H1 (cell line): Measurements from ENCODE around the gene SYCE1L. TPM values are rescaled to one million over a fixed set of nuclear protein-coding genes. Genes with fewer than 3 reads are reported as not detected.

Experiments used
- CTCF ChIA-PET: fragments of 300-600 bp; sonication (Branson Sonifier 250); formaldehyde crosslinking; loops from one replicate; lab custom pipeline; 2021; ENCODE audit not compliant: partially characterized antibody; lab: Charles Lee
- POLR2A ChIA-PET: fragments of 300-600 bp; sonication (Branson Sonifier 250); formaldehyde crosslinking; loops from one replicate; lab custom pipeline; 2021; ENCODE audit warnings: inconsistent platforms; ENCODE audit not compliant: partially characterized antibody; lab: Charles Lee
- DNase-seq, 2 experiments: peaks; one replicate each; pipeline versions ENCODE4 v3.0.0 to v3.0.0-alpha.2; 2010 to 2022; ENCODE audit warnings: low spot score in 2 of 2, low read depth in 1 of 2, mixed read lengths in 1 of 2
- FAIRE-seq: peaks from 2 replicates; lab custom pipeline; 2011; peaks lifted over from hg19 to GRCh38; lab: Jason Lieb, UNC
- H2AFZ ChIP-seq: 2 replicates; pipeline ENCODE4 v1.8.1; 2012; ENCODE audit warnings: low read length, inconsistent platforms
- H2AK5ac ChIP-seq: 2 replicates; pipeline ENCODE4 v1.6.1; 2013; ENCODE audit warnings: low read depth, low read length
- H2BK120ac ChIP-seq: replicated peaks from 2 replicates; pipeline ENCODE3; 2013; ENCODE audit warnings: low read depth, low read length, inconsistent platforms
- H2BK12ac ChIP-seq: 2 replicates; pipeline ENCODE4 v1.6.1; 2013; ENCODE audit warnings: low read depth, low read length
- H2BK15ac ChIP-seq: 2 replicates; pipeline ENCODE4 v1.6.1; 2013; ENCODE audit warnings: low read length
- H2BK20ac ChIP-seq: 2 replicates; pipeline ENCODE4 v1.6.1; 2013; ENCODE audit warnings: low read length
- H2BK5ac ChIP-seq: 2 replicates; pipeline ENCODE4 v1.6.1; 2013; ENCODE audit warnings: low read depth, low read length
- H3K14ac ChIP-seq: 2 replicates; pipeline ENCODE4 v1.6.1; 2013; ENCODE audit warnings: inconsistent platforms; ENCODE audit not compliant: insufficient read length
- H3K18ac ChIP-seq: 2 replicates; pipeline ENCODE4 v1.6.1; 2013; ENCODE audit warnings: low read length; ENCODE audit errors: extremely low read depth
- H3K23ac ChIP-seq: 2 replicates; pipeline ENCODE4 v1.6.1; 2013; ENCODE audit warnings: inconsistent platforms; ENCODE audit not compliant: insufficient read length
- H3K23me2 ChIP-seq: 2 replicates; pipeline ENCODE4 v1.6.1; 2013; ENCODE audit warnings: low read depth, low read length
- H3K27ac ChIP-seq: 2 replicates; pipeline ENCODE4 v1.6.1; 2011; ENCODE audit warnings: low read depth, low read length, inconsistent platforms
- H3K27me3 ChIP-seq, 4 experiments: replicated peaks in 1 of 4; 1 replicate in 1 of 4; 2 replicates in 3 of 4; pipeline versions ENCODE4 v1.6.1 to v1.8.1; 2011 to 2013; ENCODE audit warnings: low read length in 3 of 4, mild to moderate bottlenecking in 3 of 4, inconsistent platforms in 2 of 4, mixed read lengths in 2 of 4, moderate library complexity in 1 of 4; ENCODE audit not compliant: control insufficient read depth in 3 of 4, insufficient read depth in 3 of 4; ENCODE audit errors: extremely low read depth in 1 of 4
- H3K36me3 ChIP-seq, 4 experiments: 2 replicates each; pipeline versions ENCODE4 v1.6.1 to v1.8.1; 2011 to 2013; ENCODE audit warnings: mild to moderate bottlenecking in 4 of 4, low read length in 3 of 4, moderate library complexity in 2 of 4, control low read depth in 1 of 4, inconsistent platforms in 1 of 4; ENCODE audit not compliant: insufficient read depth in 4 of 4, control insufficient read depth in 2 of 4
- H3K4ac ChIP-seq: replicated peaks from 2 replicates; pipeline ENCODE3; 2013; ENCODE audit warnings: low read length, low read depth, mixed read lengths, inconsistent platforms; ENCODE audit not compliant: insufficient read length
- H3K4me1 ChIP-seq, 4 experiments: replicated peaks in 1 of 4; 1 replicate in 1 of 4; 2 replicates in 3 of 4; pipeline versions ENCODE4 v1.6.1 to v1.8.1; 2011 to 2013; ENCODE audit warnings: low read length in 3 of 4, inconsistent platforms in 2 of 4, mixed read lengths in 1 of 4; ENCODE audit not compliant: insufficient read depth in 4 of 4, control insufficient read depth in 3 of 4
- H3K4me2 ChIP-seq, 2 experiments: 2 replicates each; pipeline versions ENCODE4 v1.6.1 to v1.8.1; 2011 to 2013; ENCODE audit warnings: low read depth in 2 of 2, low read length in 2 of 2, control low read depth in 1 of 2, inconsistent platforms in 1 of 2, mild to moderate bottlenecking in 1 of 2; ENCODE audit not compliant: insufficient read depth in 1 of 2
- H3K4me3 ChIP-seq, 4 experiments: fragments of 200-600, 300-600 bp in 1 of 4; sonication (generic), shearing (Covaris generic), sonication (Bioruptor Twin) in 1 of 4; 2 replicates each; pipeline versions ENCODE4 v1.5.1 to v1.8.1; 2011 to 2016; ENCODE audit warnings: low read length in 4 of 4, low read depth in 3 of 4, control low read depth in 2 of 4, inconsistent platforms in 2 of 4, mild to moderate bottlenecking in 2 of 4, mixed read lengths in 1 of 4, moderate library complexity in 1 of 4; ENCODE audit not compliant: insufficient read depth in 2 of 4; ENCODE audit errors: extremely low read depth in 1 of 4
- H3K56ac ChIP-seq: replicated peaks from 2 replicates; pipeline ENCODE3; 2013; ENCODE audit warnings: low read depth, mild to moderate bottlenecking, mixed read lengths, low read length, inconsistent platforms; ENCODE audit not compliant: insufficient read length
- H3K79me1 ChIP-seq: 2 replicates; pipeline ENCODE4 v1.6.1; 2013; ENCODE audit warnings: low read depth, low read length, control low read depth
- H3K79me2 ChIP-seq, 2 experiments: 2 replicates each; pipeline versions ENCODE4 v1.6.1 to v1.8.1; 2012 to 2013; ENCODE audit warnings: low read length in 2 of 2, mild to moderate bottlenecking in 2 of 2, inconsistent platforms in 1 of 2; ENCODE audit not compliant: insufficient read depth in 2 of 2, control insufficient read depth in 1 of 2
- H3K9ac ChIP-seq, 4 experiments: replicated peaks in 1 of 4; 1 replicate in 1 of 4; 2 replicates in 3 of 4; pipeline versions ENCODE4 v1.6.1 to v1.8.1; 2011 to 2013; ENCODE audit warnings: low read depth in 3 of 4, low read length in 3 of 4, control low read depth in 2 of 4, mild to moderate bottlenecking in 2 of 4, moderate library complexity in 2 of 4, inconsistent platforms in 1 of 4; ENCODE audit errors: extremely low read depth in 1 of 4
- H3K9me3 ChIP-seq, 2 experiments: 2 replicates each; pipeline versions ENCODE4 v1.6.1 to v1.8.1; 2012 to 2013; ENCODE audit warnings: mild to moderate bottlenecking in 2 of 2, moderate library complexity in 2 of 2, control low read depth in 1 of 2, inconsistent platforms in 1 of 2, low read depth in 1 of 2, low read length in 1 of 2, mixed read lengths in 1 of 2; ENCODE audit not compliant: insufficient read depth in 2 of 2
- H4K20me1 ChIP-seq, 2 experiments: replicated peaks in 1 of 2; 2 replicates each; pipeline versions ENCODE3 to v1.8.1; 2011 to 2013; ENCODE audit warnings: inconsistent platforms in 2 of 2, low read length in 2 of 2, mild to moderate bottlenecking in 1 of 2; ENCODE audit not compliant: insufficient read depth in 2 of 2, control insufficient read depth in 1 of 2
- H4K5ac ChIP-seq: 2 replicates; pipeline ENCODE4 v1.6.1; 2013; ENCODE audit warnings: low read length, low read depth, mixed read lengths, inconsistent platforms; ENCODE audit not compliant: insufficient read length
- H4K8ac ChIP-seq: 2 replicates; pipeline ENCODE4 v1.8.0; 2013; ENCODE audit warnings: mild to moderate bottlenecking, moderate library complexity, low read length, inconsistent platforms; ENCODE audit not compliant: insufficient read depth; ENCODE audit errors: extremely low read depth
- H4K91ac ChIP-seq: replicated peaks from 2 replicates; pipeline ENCODE3; 2013; ENCODE audit warnings: low read length, mixed read lengths, inconsistent platforms; ENCODE audit not compliant: insufficient read length
- CTBP2 ChIP-seq: IDR thresholded peaks from 2 replicates; pipeline ENCODE4 v1.7.0; 2011; ENCODE audit warnings: borderline replicate concordance, mild to moderate bottlenecking, moderate library complexity, mixed read lengths, low read length; ENCODE audit not compliant: insufficient read depth, insufficient read length
- EZH2 ChIP-seq: fragments of 200-600 bp; sonication (generic); IDR thresholded peaks from 2 replicates; pipeline ENCODE4 v1.7.1; 2012; ENCODE audit warnings: low read depth, mild to moderate bottlenecking, moderate library complexity, low read length, inconsistent platforms; ENCODE audit not compliant: severe bottlenecking
- GABPA ChIP-seq: IDR thresholded peaks from 2 replicates; pipeline ENCODE4 v1.6.1; 2011; ENCODE audit warnings: mild to moderate bottlenecking, low read length, moderate library complexity, borderline replicate concordance; ENCODE audit not compliant: insufficient read depth
- GTF2F1 ChIP-seq: IDR thresholded peaks from 2 replicates; pipeline ENCODE4 v1.6.1; 2012; ENCODE audit warnings: low read depth, low read length, improper control_type of control experiment, borderline replicate concordance
- JUN ChIP-seq: IDR thresholded peaks from 2 replicates; pipeline ENCODE4 v1.6.1; 2011; ENCODE audit warnings: low read depth, mild to moderate bottlenecking, improper control_type of control experiment, low read length
- KDM5A ChIP-seq: fragments of 200-600 bp; IDR thresholded peaks from 2 replicates; pipeline ENCODE4 v1.7.1; 2012; ENCODE audit warnings: mild to moderate bottlenecking, low read length, inconsistent platforms, mixed read lengths
- POLR2AphosphoS5 ChIP-seq: IDR thresholded peaks from 2 replicates; pipeline ENCODE4 v1.6.1; 2011; ENCODE audit warnings: low read depth, low read length
- SIX5 ChIP-seq: IDR thresholded peaks from 2 replicates; pipeline ENCODE4 v1.6.1; 2011; ENCODE audit warnings: mild to moderate bottlenecking, low read depth, low read length
- WGBS, 2 experiments: shearing (Covaris generic) in 1 of 2; methylation state at CpG; one replicate each; pipeline versions ENCODE4 v1.1.6 to v1.1.7; 2013 to 2015; ENCODE audit warnings: low lambda C conversion rate in 2 of 2, mixed read lengths in 2 of 2, inconsistent platforms in 1 of 2, low coverage in 1 of 2, missing lambda C conversion rate in 1 of 2; ENCODE audit not compliant: insufficient replicate concordance in 2 of 2, insufficient coverage in 1 of 2, insufficient read length in 1 of 2; ENCODE audit errors: extremely low coverage in 1 of 2, missing lambda C conversion rate in 1 of 2; 5-methylcytosine and 5-hydroxymethylcytosine counted together
- polyA plus RNA-seq, 7 experiments: library from polyadenylated mRNA; depleted of rRNA in 3 of 7; stranded (reverse) in 5 of 7; unstranded in 2 of 7; fragments of >200 nt in 5 of 7; fragments of 200-250 nt in 2 of 7; gene quantifications; 1 replicate in 5 of 7; 2 replicates in 1 of 7; 4 replicates in 1 of 7; pipeline versions ENCODE4 v1.2.1 to v1.2.3, GENCODE V29; 2011 to 2013; ENCODE audit warnings: missing spikeins in 2 of 7, mixed read lengths in 2 of 7
- total RNA-seq: library from RNA; stranded (reverse); fragmentation: NEBNext Ultra II Directional; extraction: Animal tissue kit (Norgen Biotek cat#: 25700); gene quantifications from 2 replicates; pipeline ENCODE4 v1.2.1, GENCODE V29; 2021
- TF ChIP-seq, protein P1 (sequence below), 3 experiments: IDR thresholded peaks; 1 replicate in 2 of 3; 2 replicates in 1 of 3; pipeline versions ENCODE4 v1.5.1 to v1.6.1; 2011; ENCODE audit warnings: low read length in 3 of 3, mild to moderate bottlenecking in 3 of 3, inconsistent platforms in 2 of 3, low read depth in 1 of 3, moderate library complexity in 1 of 3; ENCODE audit not compliant: insufficient read depth in 1 of 3; ENCODE audit errors: control extremely low read depth in 1 of 3

Gene SYCE1L
- total and polyA plus RNA-seq, 2 of the 8 experiments (the other 6 are each of a cell fraction or from before 2014, with no cell fraction given) = 5.8 to 6.8 TPM

DNA sequence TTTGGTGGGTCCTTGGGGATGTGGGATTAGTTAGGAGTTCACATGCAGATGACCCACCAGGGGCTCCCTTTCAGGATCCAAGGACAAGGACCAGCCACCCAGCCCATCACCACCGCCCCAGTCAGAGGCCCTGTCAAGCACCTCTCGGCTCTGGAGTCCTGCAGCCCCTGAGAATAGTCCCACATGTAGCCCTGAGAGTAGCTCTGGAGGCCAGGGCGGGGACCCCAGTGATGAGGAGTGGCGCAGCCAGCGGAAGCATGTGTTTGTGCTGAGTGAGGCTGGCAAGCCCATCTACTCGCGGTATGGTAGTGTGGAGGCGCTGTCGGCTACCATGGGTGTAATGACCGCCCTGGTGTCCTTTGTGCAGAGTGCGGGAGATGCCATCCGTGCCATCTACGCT lies 5.8 kb upstream of the SYCE1L start:
- WGBS, 2 experiments = 98% methylated on average over 13 of the region's 13 CpGs; no CpG with 5 or more reads in 1 of the 2 experiments
- Histone ChIP-seq H2BK120ac (no peak overlapping the region), H2AFZ (no peak overlapping the region), H3K4me2 (no peak overlapping the region), H3K27me3 (no peaks in the 10 kb centered on the region), H3K23me2 (peaks cover 10% of the 10 kb centered on the region; the same call in 1 of the 2 replicates), H2AK5ac (no peak overlapping the region), H2BK5ac (no peak overlapping the region; the same call in 1 of the 2 replicates), H3K56ac (no peak overlapping the region), H4K8ac (no peak overlapping the region), H4K5ac (no peak overlapping the region), H3K18ac (no peak overlapping the region), H4K91ac (no peak overlapping the region), H3K4me1 (peaks cover 0 to 7% (median 1%) of the 10 kb centered on the region in 4 experiments; a peak in 2 of 7 replicates), H3K79me1 (peaks cover 5% of the 10 kb centered on the region), H3K9ac (no peak overlapping the region), H3K23ac (no peak overlapping the region), H4K20me1 (peaks cover 3 to 20% of the 10 kb centered on the region in 2 experiments), H2BK15ac (no peak overlapping the region), H3K9me3 (no peaks in the 10 kb centered on the region), H3K79me2 (peaks cover 0 to 24% of the 10 kb centered on the region in 2 experiments; a peak in 2 of 4 replicates), H3K27ac (no peak overlapping the region), H3K14ac (no peak overlapping the region), H3K4ac (no peak overlapping the region), H3K36me3 (peaks cover 4 to 29% (median 13%) of the 10 kb centered on the region in 4 experiments; a peak in 5 of 8 replicates), H2BK12ac (no peak overlapping the region), H2BK20ac (no peak overlapping the region), H3K4me3 (no peak overlapping the region)
- TF ChIP-seq GABPA = no peak
- TF ChIP-seq, protein P1, sequence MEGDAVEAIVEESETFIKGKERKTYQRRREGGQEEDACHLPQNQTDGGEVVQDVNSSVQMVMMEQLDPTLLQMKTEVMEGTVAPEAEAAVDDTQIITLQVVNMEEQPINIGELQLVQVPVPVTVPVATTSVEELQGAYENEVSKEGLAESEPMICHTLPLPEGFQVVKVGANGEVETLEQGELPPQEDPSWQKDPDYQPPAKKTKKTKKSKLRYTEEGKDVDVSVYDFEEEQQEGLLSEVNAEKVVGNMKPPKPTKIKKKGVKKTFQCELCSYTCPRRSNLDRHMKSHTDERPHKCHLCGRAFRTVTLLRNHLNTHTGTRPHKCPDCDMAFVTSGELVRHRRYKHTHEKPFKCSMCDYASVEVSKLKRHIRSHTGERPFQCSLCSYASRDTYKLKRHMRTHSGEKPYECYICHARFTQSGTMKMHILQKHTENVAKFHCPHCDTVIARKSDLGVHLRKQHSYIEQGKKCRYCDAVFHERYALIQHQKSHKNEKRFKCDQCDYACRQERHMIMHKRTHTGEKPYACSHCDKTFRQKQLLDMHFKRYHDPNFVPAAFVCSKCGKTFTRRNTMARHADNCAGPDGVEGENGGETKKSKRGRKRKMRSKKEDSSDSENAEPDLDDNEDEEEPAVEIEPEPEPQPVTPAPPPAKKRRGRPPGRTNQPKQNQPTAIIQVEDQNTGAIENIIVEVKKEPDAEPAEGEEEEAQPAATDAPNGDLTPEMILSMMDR (IDR thresholded peaks at IDR 0.05; ENCODE audit: control extremely low read depth in 1 of 3, insufficient read depth in 1 of 3, low read depth in 1 of 3, low read length in 3 of 3) = no peak
- no peak for TF ChIP-seq JUN
- TF ChIP-seq KDM5A = no peak
- no peak for TF ChIP-seq SIX5
- TF ChIP-seq EZH2 = no peak
- TF ChIP-seq POLR2AphosphoS5 = no peak
- no peak for TF ChIP-seq GTF2F1
- TF ChIP-seq CTBP2 = no peak
- FAIRE-seq (no peak), DNase-seq (no peak)
- ChIA-PET POLR2A (interaction anchor here (0.9 kb wide), 1 partner anchor 13 kb away, joined by 4 read pairs; no protein-coding TSS in a partner anchor), CTCF (no interaction called here)
